Measurements from ENCODE around the gene RTCA.

- TF ChIP-seq CTCF (IDR thresholded peaks at IDR 0.05 in 4 of 5, conservative IDR thresholded peaks at IDR 0.05 in 1 of 5) (no peak), POLR2A (IDR thresholded peaks at IDR 0.05) (no peak)
Measured at GRCh38 chr1:100296140-100296539, 30.1 kb downstream of the RTCA start.

Data from gastrocnemius medialis (tissue), 4 donors.